Tibial artery (tissue), 4 donors: Measurements from ENCODE around the gene LRCH2.
"Not testable (repeated sequence)": the region's sequence is repeated elsewhere in the genome, so short reads cannot be mapped to it uniquely, and the experiment has no call there.

ENCODE experiments used
- DNase-seq, 2 donors: peaks; one replicate each; pipeline ENCODE4 v3.0.0-alpha.2; 2019
- H3K27ac ChIP-seq, 2 donors: fragments of 200-600 bp; sonication (generic) in 1 of 2; 1 replicate in 1 of 2; 2 replicates in 1 of 2; pipeline ENCODE4 v1.5.1; 2018 to 2019; ENCODE audit warnings: mild to moderate bottlenecking in 1 of 2
- H3K27me3 ChIP-seq, 2 donors: fragments of 200-600 bp; sonication (generic) in 1 of 2; one replicate each; pipeline versions ENCODE4 v1.5.1 to v1.6.0; 2016 to 2019
- H3K36me3 ChIP-seq, 3 donors: fragments of 200-600 bp; sonication (generic) in 2 of 3; one replicate each; pipeline ENCODE4 v1.5.1; 2016 to 2019; ENCODE audit warnings: mild to moderate bottlenecking in 2 of 3
- H3K4me1 ChIP-seq, 4 donors: fragments of 200-600 bp; sonication (generic) in 2 of 4; 1 replicate in 3 of 4; 2 replicates in 1 of 4; pipeline ENCODE4 v1.5.1; 2016 to 2019
- H3K4me3 ChIP-seq, 2 donors: fragments of 200-600 bp; sonication (generic) in 1 of 2; 1 replicate in 1 of 2; 2 replicates in 1 of 2; pipeline ENCODE4 v1.5.1; 2018 to 2019; ENCODE audit warnings: mild to moderate bottlenecking in 2 of 2
- H3K9me3 ChIP-seq, 3 donors: fragments of 200-600 bp; sonication (generic) in 1 of 3; one replicate each; pipeline ENCODE4 v1.5.1; 2016 to 2019
- CTCF ChIP-seq, 2 experiments: fragments of 200-600 bp in 1 of 2; fragments of 450-650 bp in 1 of 2; IDR thresholded peaks; one replicate each; pipeline ENCODE4 v1.5.1; 2017 to 2019; ENCODE audit warnings: antibody characterized with exemption in 2 of 2, mild to moderate bottlenecking in 1 of 2, moderate library complexity in 1 of 2
- intact Hi-C: fragments of 100-400 bp; cut with DNase I; formaldehyde crosslinking; loops from one replicate; pipeline ENCODE4 v1.15.0; 2023; ENCODE audit warnings: low total_unique reads

Gene LRCH2

DNA sequence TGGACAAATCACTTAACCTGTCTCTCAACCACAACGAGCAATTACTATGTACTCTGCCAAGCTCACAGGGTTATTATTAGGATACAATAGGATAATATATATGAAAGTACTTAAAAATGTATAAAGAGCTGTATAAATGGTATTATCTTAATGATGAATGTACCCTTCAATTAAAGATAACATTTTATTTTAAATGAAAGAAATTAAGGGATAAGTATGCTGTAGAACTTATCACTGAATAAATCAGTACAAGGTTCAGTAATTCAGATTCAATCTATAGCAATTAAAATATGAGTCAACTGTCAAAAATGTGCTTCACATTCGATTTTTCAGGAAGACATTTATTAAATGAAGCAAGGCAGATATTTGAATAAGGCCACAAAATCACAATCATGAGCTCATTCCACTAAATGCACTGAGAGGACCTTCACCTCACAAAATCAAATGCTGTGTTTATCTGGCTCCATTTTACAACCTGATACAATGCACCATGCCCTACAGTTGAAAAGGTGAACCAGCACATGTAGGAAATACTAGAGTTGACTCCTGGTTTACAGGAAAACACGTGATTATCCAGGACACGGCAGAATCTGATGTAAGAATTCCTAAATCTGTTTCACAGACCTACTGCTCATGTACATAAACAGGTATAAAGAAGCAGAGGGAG, 4.4 kb downstream of the LRCH2 start:
- Histone ChIP-seq H3K9me3 (no peaks in the 10 kb centered on the region), H3K27me3 (no peaks in the 10 kb centered on the region), H3K4me3 (no peak overlapping the region), H3K27ac (no peak overlapping the region), H3K36me3 (no peaks in the 10 kb centered on the region), H3K4me1 (peaks cover 0 to 14% (median 0%) of the 10 kb centered on the region in 4 donors)
- no peak for DNase-seq
- intact Hi-C loops, result no loop called here
- no peak for TF ChIP-seq CTCF (IDR thresholded peaks at IDR 0.05)

- DNase-seq, result no peak
- Histone ChIP-seq H3K4me1 (peaks cover 0 to 9% (median 0%) of the 10 kb centered on the region in 4 donors), H3K27ac (no peak overlapping the region), H3K9me3 (no peaks in the 10 kb centered on the region), H3K4me3 (no peak overlapping the region), H3K36me3 (no peaks in the 10 kb centered on the region), H3K27me3 (no peaks in the 10 kb centered on the region)
- intact Hi-C loops, result no loop called here
- TF ChIP-seq CTCF (IDR thresholded peaks at IDR 0.05), result peak; percentile 22 to 23
Observed at GRCh38 chrX:115226929-115227328, 7.0 kb downstream of the LRCH2 start.

GRCh38 chrX:115217346-115217745, 16.6 kb downstream of the LRCH2 start:
- H3K36me3 ChIP-seq, H3K4me3 ChIP-seq, H3K27me3 ChIP-seq, DNase-seq, intact Hi-C loops, H3K4me1 ChIP-seq, H3K9me3 ChIP-seq, H3K27ac ChIP-seq: not testable (repeated sequence)

DNA sequence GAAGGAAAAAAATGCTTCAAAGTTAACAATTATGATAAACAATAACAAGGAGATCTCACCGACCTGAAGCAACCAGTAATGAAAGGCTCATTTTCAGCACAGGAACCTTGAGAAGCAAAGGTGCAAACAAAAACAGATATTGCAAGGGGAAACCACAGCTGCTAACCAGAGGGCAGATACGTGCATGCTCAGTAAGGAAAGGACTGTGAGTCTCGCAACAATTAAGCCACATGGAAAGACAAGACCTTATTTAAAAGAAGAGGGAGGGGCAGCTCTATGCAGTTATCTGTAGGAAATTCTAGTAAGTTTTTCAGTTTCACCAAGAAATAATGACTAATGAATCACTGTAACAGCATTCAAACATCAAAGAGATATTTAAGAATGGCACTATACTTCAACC, 19.3 kb downstream of the LRCH2 start:
- no peak for TF ChIP-seq CTCF (IDR thresholded peaks at IDR 0.05)
- H3K4me1 ChIP-seq, result no peaks in the 10 kb centered on the region
- no peak overlapping the region for H3K27ac ChIP-seq
- H3K36me3 ChIP-seq, result no peaks in the 10 kb centered on the region
- H3K9me3 ChIP-seq, result no peaks in the 10 kb centered on the region
- intact Hi-C loops, result no loop called here
- DNase-seq, result no peak
- H3K27me3 ChIP-seq, result no peaks in the 10 kb centered on the region
- no peak overlapping the region for H3K4me3 ChIP-seq

DNA sequence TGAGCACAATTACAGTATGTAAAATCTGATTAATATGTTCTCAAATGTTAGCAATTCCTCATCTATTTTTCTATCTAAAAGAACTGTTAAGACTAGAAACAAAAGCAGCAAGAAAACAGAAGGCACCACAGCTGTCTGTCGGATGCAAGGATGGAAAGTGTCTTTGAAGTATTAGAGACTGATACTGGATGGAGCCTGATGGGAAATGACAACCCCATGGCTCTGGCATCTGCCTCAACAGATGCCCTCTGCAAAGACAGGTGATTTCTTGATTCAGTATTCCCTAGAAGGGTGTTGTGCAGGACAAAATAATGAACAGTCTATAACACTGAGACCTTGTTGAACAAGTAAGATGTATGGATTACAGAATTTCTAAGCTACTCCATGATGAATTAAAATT, 19.7 kb downstream of the LRCH2 start:
- H3K27ac ChIP-seq, result no peak overlapping the region
- no peaks in the 10 kb centered on the region for H3K4me1 ChIP-seq
- no peaks in the 10 kb centered on the region for H3K9me3 ChIP-seq
- no peaks in the 10 kb centered on the region for H3K27me3 ChIP-seq
- TF ChIP-seq CTCF (IDR thresholded peaks at IDR 0.05), result no peak
- no peak for DNase-seq
- H3K36me3 ChIP-seq, result no peaks in the 10 kb centered on the region
- intact Hi-C loops, result no loop called here
- H3K4me3 ChIP-seq, result no peak overlapping the region

DNA sequence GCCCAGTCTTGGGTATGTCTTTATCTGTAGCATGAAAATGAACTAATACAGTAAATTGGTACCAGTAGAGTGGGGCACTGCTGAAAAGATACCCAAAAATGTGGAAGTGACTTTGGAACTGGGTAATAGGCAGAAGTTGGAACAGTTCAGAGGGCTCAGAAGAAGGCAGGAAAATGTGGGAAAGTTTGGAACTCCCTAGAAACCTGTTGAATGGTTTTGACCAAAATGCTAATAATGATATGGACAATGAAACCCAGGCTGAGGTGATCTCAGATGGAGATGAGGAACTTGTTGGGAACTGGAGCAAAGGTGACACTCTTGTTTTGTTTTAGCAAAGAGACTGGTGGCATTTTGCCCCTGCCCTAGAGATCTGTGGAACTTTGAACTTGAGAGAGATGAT, 24.3 kb downstream of the LRCH2 start:
- H3K36me3 ChIP-seq, H3K4me1 ChIP-seq, H3K27ac ChIP-seq, intact Hi-C loops, H3K27me3 ChIP-seq, H3K9me3 ChIP-seq, H3K4me3 ChIP-seq, DNase-seq: not testable (repeated sequence)

GRCh38 chrX:115204040-115204439, 29.9 kb downstream of the LRCH2 start:
- Histone ChIP-seq H3K27ac (no peak overlapping the region), H3K9me3 (peaks cover 0 to 10% (median 8%) of the 10 kb centered on the region in 3 donors), H3K4me1 (no peaks in the 10 kb centered on the region)

More at GRCh38 chrX:115204040-115204439, 29.9 kb downstream of the LRCH2 start:
- no peak for DNase-seq
- H3K27me3 ChIP-seq, result no peaks in the 10 kb centered on the region
- intact Hi-C loops, result no loop called here
- no peaks in the 10 kb centered on the region for H3K36me3 ChIP-seq
- no peak for TF ChIP-seq CTCF (IDR thresholded peaks at IDR 0.05)
- no peak overlapping the region for H3K4me3 ChIP-seq
